ENCODE data around the gene KLRC1. TPM values are rescaled to one million over a fixed set of nuclear protein-coding genes. Genes with fewer than 3 reads are reported as not detected.
"Not testable (repeated sequence)": the region's sequence is repeated elsewhere in the genome, so short reads cannot be mapped to it uniquely, and the experiment has no call there.

The KLRC1 gene
- total RNA-seq, 1 donor from 2014 or later, result 0.95 TPM

DNA sequence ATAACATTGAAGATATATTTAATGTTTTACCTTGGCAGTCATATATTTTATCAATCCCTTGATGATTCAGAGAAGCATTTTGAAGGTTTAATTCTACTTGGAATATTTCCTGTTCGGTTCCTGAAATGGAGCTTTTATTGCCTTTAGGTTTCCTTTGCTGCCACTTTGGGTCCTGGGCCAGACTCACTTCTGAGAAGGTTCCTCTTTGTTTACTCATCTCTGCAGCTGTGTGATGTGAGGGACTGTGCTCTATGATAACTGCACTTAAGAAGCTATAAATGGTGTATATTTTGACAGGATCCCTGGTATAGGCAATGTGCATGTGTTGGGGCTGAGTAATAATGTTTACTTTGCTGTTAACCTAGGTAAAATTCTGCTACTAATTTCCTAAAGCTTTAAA, 32.8 kb downstream of the KLRC1 start, which contains the start of gene KLRC3:
TSS of gene KLRC3 (minus strand) at position 262 of the 400 bp plus-strand sequence. CDS start at position 217, 45 bp downstream.
- not testable (repeated sequence) for DNase-seq (ENCODE audit: low spot score)

DNA sequence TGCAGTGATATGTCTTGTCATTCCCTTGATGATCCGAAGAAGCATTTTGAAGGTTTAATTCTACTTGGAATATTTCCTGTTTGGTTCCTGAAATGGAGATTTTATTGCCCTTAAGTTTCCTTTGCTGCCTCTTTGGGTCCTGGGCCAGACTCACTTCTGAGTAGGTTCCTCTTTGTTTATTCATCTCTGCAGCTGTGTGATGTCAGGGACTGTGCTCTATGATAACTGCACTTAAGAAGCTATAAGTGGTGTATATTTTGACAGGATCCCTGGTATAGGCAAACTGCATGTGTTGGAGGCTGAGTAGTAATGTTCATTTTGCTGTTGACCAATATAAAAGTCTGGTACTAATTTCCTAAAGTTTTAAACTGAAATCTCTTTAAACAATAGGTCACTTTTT, 43.8 kb downstream of the KLRC1 start, which contains the start of gene KLRC4:
TSS of gene KLRC4 (minus strand) at position 366 of the 400 bp plus-strand sequence. CDS start at position 184, 182 bp downstream.
- DNase-seq (ENCODE audit: low spot score), result no peak

GRCh38 chr12:10408842-10409241, 44.3 kb downstream of the KLRC1 start:
- DNase-seq (ENCODE audit: low spot score), result no peak

DNA sequence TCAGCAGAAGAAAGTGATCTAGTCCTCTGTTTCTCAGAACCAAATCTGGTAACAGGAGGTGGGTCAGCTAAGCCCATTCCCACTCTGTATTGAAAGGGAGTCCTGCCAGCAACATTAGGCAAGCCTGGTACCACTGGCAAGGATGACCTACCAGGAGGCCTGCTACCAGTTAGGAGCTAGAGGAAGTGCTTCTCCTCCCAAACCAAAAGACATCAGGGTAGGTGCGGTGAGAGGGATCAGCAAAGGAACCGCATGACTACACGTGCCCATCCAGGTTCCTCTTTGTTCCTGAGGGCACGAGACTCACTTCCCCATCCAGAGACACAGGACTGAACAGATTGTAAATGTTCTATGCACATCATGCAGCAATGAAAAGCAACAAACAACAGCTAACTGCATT, 46.5 kb downstream of the KLRC1 start:
- DNase-seq (ENCODE audit: low spot score), result no peak

- no peak for DNase-seq (ENCODE audit: low spot score)
Observed at GRCh38 chr12:10405294-10405693, 47.9 kb downstream of the KLRC1 start.

- no peak for DNase-seq (ENCODE audit: low spot score)
Observed at GRCh38 chr12:10404798-10405197, 48.4 kb downstream of the KLRC1 start.

DNA sequence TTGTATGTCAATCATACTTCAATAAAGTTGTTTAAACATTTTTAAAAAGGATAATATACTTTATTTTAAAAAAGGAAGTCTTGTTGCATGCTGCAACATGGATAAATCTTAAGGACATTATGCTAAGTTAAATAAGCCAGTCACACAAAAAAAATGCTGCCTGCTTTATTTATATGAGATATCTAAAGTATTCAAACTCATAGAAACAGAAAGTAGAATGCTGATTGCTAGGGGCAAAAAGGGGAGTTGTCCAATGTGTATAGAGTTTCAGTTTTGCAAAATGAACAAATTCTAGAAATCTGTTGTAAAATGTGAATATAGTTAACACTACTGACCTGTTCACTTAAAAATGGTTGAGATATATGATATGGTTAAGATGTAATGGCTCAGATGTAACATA, 52.3 kb downstream of the KLRC1 start:
- DNase-seq (ENCODE audit: low spot score), result no peak

DNA sequence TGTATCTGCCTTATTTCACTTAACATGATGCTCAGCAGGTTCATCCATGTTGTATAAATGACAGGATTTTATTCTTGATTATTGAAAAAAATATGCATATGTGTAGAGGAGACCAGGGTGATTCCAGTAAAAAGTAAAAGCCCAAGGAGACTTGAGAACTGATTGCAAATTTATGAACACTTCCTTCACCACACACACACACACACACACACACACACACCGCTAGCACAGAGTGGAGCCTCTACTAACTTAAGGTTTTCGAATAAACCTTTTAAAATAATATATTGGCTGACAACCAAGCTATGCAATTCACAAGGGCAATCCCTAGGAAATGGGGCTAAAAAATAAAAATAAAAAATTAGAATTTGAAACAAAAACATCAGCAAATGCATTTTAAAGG, 55.0 kb downstream of the KLRC1 start:
- no peak for DNase-seq (ENCODE audit: low spot score)

DNA sequence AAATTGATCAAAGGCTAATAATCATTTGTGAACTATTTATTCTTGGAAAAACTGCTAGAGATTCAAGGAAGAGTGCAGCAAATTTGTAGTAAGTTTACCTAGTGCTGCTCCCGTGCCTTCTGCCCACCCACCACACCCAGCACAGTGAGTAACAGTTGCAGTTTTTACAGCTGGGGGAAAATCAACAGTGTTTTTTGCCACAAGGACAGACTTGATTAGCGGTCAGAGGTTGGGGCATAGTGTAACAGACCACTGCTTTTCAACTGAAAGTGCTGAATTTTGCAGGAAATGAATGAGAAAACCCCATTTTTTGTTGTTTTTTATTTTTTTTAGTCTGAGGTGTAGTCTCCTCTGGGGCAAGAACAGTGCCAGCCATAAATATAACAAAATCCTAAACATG, 55.9 kb downstream of the KLRC1 start:
- no peak for DNase-seq (ENCODE audit: low spot score)

DNA sequence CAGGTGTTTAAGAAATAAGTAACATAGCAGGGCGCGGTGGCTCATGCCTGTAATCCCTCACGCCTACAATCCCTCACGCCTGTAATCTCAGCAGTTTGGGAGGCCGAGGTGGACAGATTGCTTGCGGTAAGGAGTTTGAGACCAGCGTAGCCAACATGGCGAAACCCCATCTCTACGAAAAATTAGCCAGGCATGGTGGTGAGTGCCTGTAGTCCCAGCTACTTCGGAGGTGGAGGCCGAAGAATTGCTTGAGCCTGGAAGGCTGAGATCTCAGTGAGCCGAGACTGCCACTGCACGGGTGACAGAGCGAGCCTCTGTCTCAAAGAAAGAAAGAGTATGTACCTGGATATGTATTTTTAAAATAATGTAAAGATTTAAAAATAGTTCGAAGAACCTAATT, 57.0 kb downstream of the KLRC1 start:
- not testable (repeated sequence) for DNase-seq (ENCODE audit: low spot score)

Other genes starting within 250 kb of the KLRC1 start
- 154 TPM for gene GABARAPL1, start 240.5 kb downstream of the KLRC1 start, total RNA-seq
- 1.8 TPM for gene KLRD1, start 145.5 kb downstream of the KLRC1 start, total RNA-seq
- 5.0 TPM for gene KLRK1, start 63.3 kb downstream of the KLRC1 start, total RNA-seq
- gene KLRC4, start 43.6 kb downstream of the KLRC1 start, total RNA-seq, result 1.1 TPM
- not detected for gene KLRC3, start 32.8 kb downstream of the KLRC1 start, total RNA-seq
- gene KLRC2, start 17.4 kb downstream of the KLRC1 start, total RNA-seq, result 0.32 TPM
- gene EIF2S3B, start 52.5 kb upstream of the KLRC1 start, total RNA-seq, result 2.6 TPM
- gene MAGOHB, start 160.2 kb upstream of the KLRC1 start, total RNA-seq, result 11.9 TPM
- gene STYK1, start 220.7 kb upstream of the KLRC1 start, total RNA-seq, result 12.3 TPM